WTC11 (cell line): Measurements from ENCODE around the gene FOXO3. TPM values are rescaled to one million over a fixed set of nuclear protein-coding genes. Genes with fewer than 3 reads are reported as not detected.

Experiments used
- ATAC-seq: fragments of 200-7000 bp; cut with Tn5 transposase; 2 replicates; pipeline ENCODE4 v1.10.0; 2021; ENCODE audit warnings: mild to moderate bottlenecking, moderate library complexity
- CTCF ChIA-PET: fragments of 300-600 bp; sonication (Branson Sonifier 250); formaldehyde crosslinking; loops from one replicate; lab custom pipeline; 2021; ENCODE audit warnings: antibody characterized with exemption; lab: Charles Lee
- POLR2A ChIA-PET: fragments of 350-600 bp; sonication (Branson Sonifier 250); formaldehyde crosslinking; loops from one replicate; lab custom pipeline; 2021; ENCODE audit warnings: antibody characterized with exemption; lab: Charles Lee
- DNase-seq: peaks from one replicate; pipeline ENCODE4 v3.0.0; 2021; ENCODE audit warnings: low spot score
- H3K27ac Mint-ChIP-seq: 2 replicates; pipeline ENCODE4 v1.8.0; 2021; ENCODE audit warnings: mixed read lengths
- H3K27me3 Mint-ChIP-seq: 2 replicates; pipeline ENCODE4 v1.8.0; 2021; ENCODE audit warnings: low read depth, mild to moderate bottlenecking, moderate library complexity, mixed read lengths
- H3K36me3 Mint-ChIP-seq: 2 replicates; pipeline ENCODE4 v1.8.0; 2021; ENCODE audit warnings: mixed read lengths
- H3K4me1 Mint-ChIP-seq: 2 replicates; pipeline ENCODE4 v1.8.0; 2022; ENCODE audit warnings: mixed read lengths
- H3K4me3 Mint-ChIP-seq: 2 replicates; pipeline ENCODE4 v1.8.0; 2021; ENCODE audit warnings: mild to moderate bottlenecking, moderate library complexity, mixed read lengths
- H3K9me3 Mint-ChIP-seq: 2 replicates; pipeline ENCODE4 v1.8.0; 2021; ENCODE audit warnings: mixed read lengths
- FOXK1 ChIP-seq: sonication (generic); formaldehyde crosslinking; IDR thresholded peaks from 2 replicates; pipeline ENCODE4 v1.8.0; 2022; ENCODE audit warnings: mild to moderate bottlenecking, moderate library complexity, missing genetic modification reagents
- PRRX2 ChIP-seq: fragments of 250-450 bp; sonication (Bioruptor Pico); IDR thresholded peaks from 2 replicates; pipeline ENCODE4 v1.8.0; 2021; ENCODE audit warnings: mild to moderate bottlenecking
- SMAD3 ChIP-seq: sonication (generic); formaldehyde crosslinking; IDR thresholded peaks from 2 replicates; pipeline ENCODE4 v1.8.0; 2022; ENCODE audit warnings: missing genetic modification reagents, mild to moderate bottlenecking, borderline replicate concordance
- SP1 ChIP-seq: sonication (generic); formaldehyde crosslinking; conservative IDR thresholded peaks from 2 replicates; pipeline ENCODE4 v1.8.1; 2022; ENCODE audit warnings: missing genetic modification reagents
- TCF7 ChIP-seq: sonication (generic); formaldehyde crosslinking; IDR thresholded peaks from 2 replicates; pipeline ENCODE4 v1.8.0; 2022; ENCODE audit warnings: mild to moderate bottlenecking, low read depth, missing genetic modification reagents, moderate library complexity
- ZNF138 ChIP-seq: sonication (generic); formaldehyde crosslinking; conservative IDR thresholded peaks from 2 replicates; pipeline ENCODE4 v1.8.1; 2022; ENCODE audit warnings: mild to moderate bottlenecking, moderate library complexity, missing genetic modification reagents
- ZNF232 ChIP-seq: sonication (generic); formaldehyde crosslinking; IDR thresholded peaks from 2 replicates; pipeline ENCODE4 v1.8.0; 2022; ENCODE audit warnings: mild to moderate bottlenecking, missing genetic modification reagents
- ZNF263 ChIP-seq: sonication (generic); formaldehyde crosslinking; IDR thresholded peaks from 2 replicates; pipeline ENCODE4 v1.8.1; 2022; ENCODE audit warnings: low read depth, mild to moderate bottlenecking, moderate library complexity, missing genetic modification reagents
- ZNF423 ChIP-seq: fragments of 250-450 bp; sonication (Bioruptor Pico); IDR thresholded peaks from 2 replicates; pipeline ENCODE4 v2.1.2; 2022; ENCODE audit warnings: mild to moderate bottlenecking, moderate library complexity
- ZNF425 ChIP-seq: fragments of 250-450 bp; sonication (Bioruptor Pico); conservative IDR thresholded peaks from 2 replicates; pipeline ENCODE4 v1.9.0; 2021; ENCODE audit warnings: mild to moderate bottlenecking
- total RNA-seq: library from RNA; stranded (reverse); gene quantifications from 3 replicates; pipeline ENCODE4 v1.2.3, GENCODE V29; 2021
- TF ChIP-seq, protein P1 (sequence below): sonication (generic); formaldehyde crosslinking; IDR thresholded peaks from 2 replicates; pipeline ENCODE4 v1.8.1; 2022; ENCODE audit warnings: missing genetic modification reagents, borderline replicate concordance
- TF ChIP-seq, protein P2 (sequence below): sonication (generic); formaldehyde crosslinking; IDR thresholded peaks from 2 replicates; pipeline ENCODE4 v1.8.0; 2023; ENCODE audit warnings: missing genetic modification reagents, mild to moderate bottlenecking, borderline replicate concordance
- TF ChIP-seq, protein P3 (sequence below): sonication (generic); formaldehyde crosslinking; conservative IDR thresholded peaks from 2 replicates; pipeline ENCODE4 v1.8.1; 2022; ENCODE audit warnings: mild to moderate bottlenecking, missing genetic modification reagents
- TF ChIP-seq, protein P4 (sequence below): sonication (generic); formaldehyde crosslinking; IDR thresholded peaks from 2 replicates; pipeline ENCODE4 v1.8.0; 2022; ENCODE audit warnings: missing genetic modification reagents
- TF ChIP-seq, protein P5 (sequence below): sonication (generic); formaldehyde crosslinking; IDR thresholded peaks from 2 replicates; pipeline ENCODE4 v1.8.1; 2022; ENCODE audit warnings: low read depth, mild to moderate bottlenecking, moderate library complexity, missing genetic modification reagents, borderline replicate concordance

The FOXO3 gene
- total RNA-seq, 1 experiment from 2014 or later: 15.6 TPM

GRCh38 chr6:108627692-108628550, 67.2 kb downstream of the FOXO3 start:
- TF ChIP-seq ZNF232 (no peak), FOXK1 (CRISPR knock-in tag) (no peak), SMAD3 (no peak), TCF7 (CRISPR knock-in tag) (no peak), ZNF423 (CRISPR knock-in tag) (no peak), ZNF138 (CRISPR knock-in tag) (no peak)
- TF ChIP-seq, protein P1, sequence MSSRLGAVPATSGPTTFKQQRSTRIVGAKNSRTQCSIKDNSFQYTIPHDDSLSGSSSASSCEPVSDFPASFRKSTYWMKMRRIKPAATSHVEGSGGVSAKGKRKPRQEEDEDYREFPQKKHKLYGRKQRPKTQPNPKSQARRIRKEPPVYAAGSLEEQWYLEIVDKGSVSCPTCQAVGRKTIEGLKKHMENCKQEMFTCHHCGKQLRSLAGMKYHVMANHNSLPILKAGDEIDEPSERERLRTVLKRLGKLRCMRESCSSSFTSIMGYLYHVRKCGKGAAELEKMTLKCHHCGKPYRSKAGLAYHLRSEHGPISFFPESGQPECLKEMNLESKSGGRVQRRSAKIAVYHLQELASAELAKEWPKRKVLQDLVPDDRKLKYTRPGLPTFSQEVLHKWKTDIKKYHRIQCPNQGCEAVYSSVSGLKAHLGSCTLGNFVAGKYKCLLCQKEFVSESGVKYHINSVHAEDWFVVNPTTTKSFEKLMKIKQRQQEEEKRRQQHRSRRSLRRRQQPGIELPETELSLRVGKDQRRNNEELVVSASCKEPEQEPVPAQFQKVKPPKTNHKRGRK (CRISPR knock-in tag): no peak
- TF ChIP-seq, protein P2, sequence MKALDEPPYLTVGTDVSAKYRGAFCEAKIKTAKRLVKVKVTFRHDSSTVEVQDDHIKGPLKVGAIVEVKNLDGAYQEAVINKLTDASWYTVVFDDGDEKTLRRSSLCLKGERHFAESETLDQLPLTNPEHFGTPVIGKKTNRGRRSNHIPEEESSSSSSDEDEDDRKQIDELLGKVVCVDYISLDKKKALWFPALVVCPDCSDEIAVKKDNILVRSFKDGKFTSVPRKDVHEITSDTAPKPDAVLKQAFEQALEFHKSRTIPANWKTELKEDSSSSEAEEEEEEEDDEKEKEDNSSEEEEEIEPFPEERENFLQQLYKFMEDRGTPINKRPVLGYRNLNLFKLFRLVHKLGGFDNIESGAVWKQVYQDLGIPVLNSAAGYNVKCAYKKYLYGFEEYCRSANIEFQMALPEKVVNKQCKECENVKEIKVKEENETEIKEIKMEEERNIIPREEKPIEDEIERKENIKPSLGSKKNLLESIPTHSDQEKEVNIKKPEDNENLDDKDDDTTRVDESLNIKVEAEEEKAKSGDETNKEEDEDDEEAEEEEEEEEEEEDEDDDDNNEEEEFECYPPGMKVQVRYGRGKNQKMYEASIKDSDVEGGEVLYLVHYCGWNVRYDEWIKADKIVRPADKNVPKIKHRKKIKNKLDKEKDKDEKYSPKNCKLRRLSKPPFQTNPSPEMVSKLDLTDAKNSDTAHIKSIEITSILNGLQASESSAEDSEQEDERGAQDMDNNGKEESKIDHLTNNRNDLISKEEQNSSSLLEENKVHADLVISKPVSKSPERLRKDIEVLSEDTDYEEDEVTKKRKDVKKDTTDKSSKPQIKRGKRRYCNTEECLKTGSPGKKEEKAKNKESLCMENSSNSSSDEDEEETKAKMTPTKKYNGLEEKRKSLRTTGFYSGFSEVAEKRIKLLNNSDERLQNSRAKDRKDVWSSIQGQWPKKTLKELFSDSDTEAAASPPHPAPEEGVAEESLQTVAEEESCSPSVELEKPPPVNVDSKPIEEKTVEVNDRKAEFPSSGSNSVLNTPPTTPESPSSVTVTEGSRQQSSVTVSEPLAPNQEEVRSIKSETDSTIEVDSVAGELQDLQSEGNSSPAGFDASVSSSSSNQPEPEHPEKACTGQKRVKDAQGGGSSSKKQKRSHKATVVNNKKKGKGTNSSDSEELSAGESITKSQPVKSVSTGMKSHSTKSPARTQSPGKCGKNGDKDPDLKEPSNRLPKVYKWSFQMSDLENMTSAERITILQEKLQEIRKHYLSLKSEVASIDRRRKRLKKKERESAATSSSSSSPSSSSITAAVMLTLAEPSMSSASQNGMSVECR (CRISPR knock-in tag): no peak
- TF ChIP-seq, protein P3, sequence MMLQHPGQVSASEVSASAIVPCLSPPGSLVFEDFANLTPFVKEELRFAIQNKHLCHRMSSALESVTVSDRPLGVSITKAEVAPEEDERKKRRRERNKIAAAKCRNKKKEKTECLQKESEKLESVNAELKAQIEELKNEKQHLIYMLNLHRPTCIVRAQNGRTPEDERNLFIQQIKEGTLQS (CRISPR knock-in tag): no peak
- TF ChIP-seq, protein P4, sequence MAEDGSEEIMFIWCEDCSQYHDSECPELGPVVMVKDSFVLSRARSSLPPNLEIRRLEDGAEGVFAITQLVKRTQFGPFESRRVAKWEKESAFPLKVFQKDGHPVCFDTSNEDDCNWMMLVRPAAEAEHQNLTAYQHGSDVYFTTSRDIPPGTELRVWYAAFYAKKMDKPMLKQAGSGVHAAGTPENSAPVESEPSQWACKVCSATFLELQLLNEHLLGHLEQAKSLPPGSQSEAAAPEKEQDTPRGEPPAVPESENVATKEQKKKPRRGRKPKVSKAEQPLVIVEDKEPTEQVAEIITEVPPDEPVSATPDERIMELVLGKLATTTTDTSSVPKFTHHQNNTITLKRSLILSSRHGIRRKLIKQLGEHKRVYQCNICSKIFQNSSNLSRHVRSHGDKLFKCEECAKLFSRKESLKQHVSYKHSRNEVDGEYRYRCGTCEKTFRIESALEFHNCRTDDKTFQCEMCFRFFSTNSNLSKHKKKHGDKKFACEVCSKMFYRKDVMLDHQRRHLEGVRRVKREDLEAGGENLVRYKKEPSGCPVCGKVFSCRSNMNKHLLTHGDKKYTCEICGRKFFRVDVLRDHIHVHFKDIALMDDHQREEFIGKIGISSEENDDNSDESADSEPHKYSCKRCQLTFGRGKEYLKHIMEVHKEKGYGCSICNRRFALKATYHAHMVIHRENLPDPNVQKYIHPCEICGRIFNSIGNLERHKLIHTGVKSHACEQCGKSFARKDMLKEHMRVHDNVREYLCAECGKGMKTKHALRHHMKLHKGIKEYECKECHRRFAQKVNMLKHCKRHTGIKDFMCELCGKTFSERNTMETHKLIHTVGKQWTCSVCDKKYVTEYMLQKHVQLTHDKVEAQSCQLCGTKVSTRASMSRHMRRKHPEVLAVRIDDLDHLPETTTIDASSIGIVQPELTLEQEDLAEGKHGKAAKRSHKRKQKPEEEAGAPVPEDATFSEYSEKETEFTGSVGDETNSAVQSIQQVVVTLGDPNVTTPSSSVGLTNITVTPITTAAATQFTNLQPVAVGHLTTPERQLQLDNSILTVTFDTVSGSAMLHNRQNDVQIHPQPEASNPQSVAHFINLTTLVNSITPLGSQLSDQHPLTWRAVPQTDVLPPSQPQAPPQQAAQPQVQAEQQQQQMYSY (CRISPR knock-in tag): no peak
- TF ChIP-seq, protein P5, sequence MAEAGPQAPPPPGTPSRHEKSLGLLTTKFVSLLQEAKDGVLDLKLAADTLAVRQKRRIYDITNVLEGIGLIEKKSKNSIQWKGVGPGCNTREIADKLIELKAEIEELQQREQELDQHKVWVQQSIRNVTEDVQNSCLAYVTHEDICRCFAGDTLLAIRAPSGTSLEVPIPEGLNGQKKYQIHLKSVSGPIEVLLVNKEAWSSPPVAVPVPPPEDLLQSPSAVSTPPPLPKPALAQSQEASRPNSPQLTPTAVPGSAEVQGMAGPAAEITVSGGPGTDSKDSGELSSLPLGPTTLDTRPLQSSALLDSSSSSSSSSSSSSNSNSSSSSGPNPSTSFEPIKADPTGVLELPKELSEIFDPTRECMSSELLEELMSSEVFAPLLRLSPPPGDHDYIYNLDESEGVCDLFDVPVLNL: no peak
- Mint-ChIP-seq H3K4me3 (no peak overlapping the region), H3K9me3 (no peaks in the 10 kb centered on the region), H3K36me3 (no peaks in the 10 kb centered on the region), H3K4me1 (peaks cover 60% of the 10 kb centered on the region), H3K27me3 (no peaks in the 10 kb centered on the region), H3K27ac (no peak overlapping the region)
- CTCF ChIA-PET: no interaction called here
- DNase-seq: no peak
- ATAC-seq: no peak
- POLR2A ChIA-PET: no interaction called here

DNA sequence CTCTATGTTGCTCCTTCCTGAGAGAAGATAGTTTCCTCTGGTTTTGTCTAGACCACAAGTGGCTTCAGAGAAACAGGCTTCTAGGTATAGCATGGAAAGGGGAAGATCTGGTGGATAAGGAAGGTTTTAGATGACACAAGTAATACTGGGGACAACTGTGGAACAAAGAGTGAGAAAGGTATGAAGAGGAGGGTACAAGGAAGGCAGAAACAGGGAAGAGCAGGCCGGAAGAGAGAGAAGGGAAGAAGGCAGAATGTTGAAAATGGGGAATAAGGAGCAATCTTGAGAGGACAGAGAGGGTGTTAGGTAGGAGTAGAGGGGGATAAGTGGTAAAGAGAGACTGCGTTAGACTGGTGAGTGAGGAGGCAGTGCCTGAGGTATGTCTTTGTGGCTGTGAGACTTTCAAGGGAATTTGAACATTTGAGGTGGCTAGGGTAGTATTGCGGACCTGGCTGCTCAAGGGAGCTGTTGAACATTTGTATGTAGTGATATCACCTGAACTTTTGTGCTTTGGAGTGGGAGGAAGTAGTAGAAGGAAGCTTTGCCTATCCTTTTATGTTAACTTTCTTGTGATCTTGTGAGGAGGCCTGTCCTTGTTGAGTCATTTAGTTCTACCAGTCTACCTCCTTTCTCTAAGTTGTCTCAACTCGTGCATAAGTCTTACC, 69.5 kb downstream of the FOXO3 start:
- H3K4me1 Mint-ChIP-seq: peaks cover 64% of the 10 kb centered on the region
- ATAC-seq: peak; percentile 21; the same call in 1 of the 2 replicates
- no peak overlapping the region; the same call in 1 of the 2 replicates for H3K27ac Mint-ChIP-seq
- H3K9me3 Mint-ChIP-seq: no peaks in the 10 kb centered on the region
- DNase-seq: no peak
- ChIA-PET POLR2A (no interaction called here), CTCF (no interaction called here)
- no peak overlapping the region for H3K4me3 Mint-ChIP-seq
- no peaks in the 10 kb centered on the region for H3K36me3 Mint-ChIP-seq
- no peaks in the 10 kb centered on the region for H3K27me3 Mint-ChIP-seq
- no peak for TF ChIP-seq ZNF423 (CRISPR knock-in tag)
- TF ChIP-seq PRRX2 (CRISPR knock-in tag): no peak
- no peak for TF ChIP-seq SP1 (CRISPR knock-in tag)
- no peak for TF ChIP-seq ZNF425 (CRISPR knock-in tag)
- TF ChIP-seq, protein P5: no peak
- TF ChIP-seq ZNF263: no peak
